ENCODE measurements around the gene FBXO15.

GRCh38 chr18:74185860-74186259, 38.2 kb upstream of the FBXO15 start:
- TF ChIP-seq, protein P1, sequence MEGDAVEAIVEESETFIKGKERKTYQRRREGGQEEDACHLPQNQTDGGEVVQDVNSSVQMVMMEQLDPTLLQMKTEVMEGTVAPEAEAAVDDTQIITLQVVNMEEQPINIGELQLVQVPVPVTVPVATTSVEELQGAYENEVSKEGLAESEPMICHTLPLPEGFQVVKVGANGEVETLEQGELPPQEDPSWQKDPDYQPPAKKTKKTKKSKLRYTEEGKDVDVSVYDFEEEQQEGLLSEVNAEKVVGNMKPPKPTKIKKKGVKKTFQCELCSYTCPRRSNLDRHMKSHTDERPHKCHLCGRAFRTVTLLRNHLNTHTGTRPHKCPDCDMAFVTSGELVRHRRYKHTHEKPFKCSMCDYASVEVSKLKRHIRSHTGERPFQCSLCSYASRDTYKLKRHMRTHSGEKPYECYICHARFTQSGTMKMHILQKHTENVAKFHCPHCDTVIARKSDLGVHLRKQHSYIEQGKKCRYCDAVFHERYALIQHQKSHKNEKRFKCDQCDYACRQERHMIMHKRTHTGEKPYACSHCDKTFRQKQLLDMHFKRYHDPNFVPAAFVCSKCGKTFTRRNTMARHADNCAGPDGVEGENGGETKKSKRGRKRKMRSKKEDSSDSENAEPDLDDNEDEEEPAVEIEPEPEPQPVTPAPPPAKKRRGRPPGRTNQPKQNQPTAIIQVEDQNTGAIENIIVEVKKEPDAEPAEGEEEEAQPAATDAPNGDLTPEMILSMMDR (IDR thresholded peaks at IDR 0.05), result no peak
- no peak for TF ChIP-seq POLR2AphosphoS5 (IDR thresholded peaks at IDR 0.05; ENCODE audit: insufficient read depth in 1 of 2, low read depth in 1 of 2)

Measured in vagina (tissue), 2 donors.